GM12875 (cell line): Measurements from ENCODE around the gene EIF2D.
A peak's percentile ranks its signal among the peaks of the same experiment; 100 is the strongest.

Experiments
- H3K4me3 ChIP-seq: one replicate; pipeline ENCODE4 v1.5.1; 2011; ENCODE audit warnings: low read depth, low read length, control low read depth
- CTCF ChIP-seq: IDR thresholded peaks from 2 replicates; pipeline ENCODE4 v1.5.1; 2011; ENCODE audit warnings: low read depth, mild to moderate bottlenecking, control low read depth, inconsistent platforms, low read length, moderate library complexity, borderline replicate concordance; ENCODE audit not compliant: insufficient read depth

Gene EIF2D

DNA sequence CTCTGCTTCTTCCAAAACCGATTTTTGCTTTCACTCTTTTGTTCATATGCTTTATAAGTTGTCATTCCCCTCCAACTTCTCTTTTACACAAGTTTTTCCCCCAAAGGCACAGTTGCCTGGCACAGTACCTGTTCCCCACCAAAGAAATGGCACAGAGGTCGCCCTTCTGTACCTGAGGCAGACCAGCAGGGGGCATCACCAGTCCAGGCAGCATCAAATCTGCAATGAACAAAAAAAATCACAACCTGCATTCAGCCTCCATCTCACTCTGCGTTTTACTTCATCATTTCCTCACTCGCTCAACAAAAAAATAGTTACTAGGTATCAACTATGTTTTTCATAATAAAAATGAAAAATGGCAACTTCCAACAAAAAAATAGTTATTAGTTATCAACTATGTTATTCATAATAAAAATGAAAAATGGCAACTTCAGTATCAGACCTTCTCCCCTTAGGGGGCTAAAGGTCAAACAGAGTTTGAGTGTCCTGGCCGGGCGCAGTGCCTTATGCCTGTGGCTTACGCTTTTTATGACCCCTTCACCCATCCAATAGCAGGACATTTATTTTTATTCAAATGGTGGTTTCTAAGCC lies 4.1 kb downstream of the EIF2D start:
- no peak overlapping the region for H3K4me3 ChIP-seq
- TF ChIP-seq CTCF, result peak; percentile 77

DNA sequence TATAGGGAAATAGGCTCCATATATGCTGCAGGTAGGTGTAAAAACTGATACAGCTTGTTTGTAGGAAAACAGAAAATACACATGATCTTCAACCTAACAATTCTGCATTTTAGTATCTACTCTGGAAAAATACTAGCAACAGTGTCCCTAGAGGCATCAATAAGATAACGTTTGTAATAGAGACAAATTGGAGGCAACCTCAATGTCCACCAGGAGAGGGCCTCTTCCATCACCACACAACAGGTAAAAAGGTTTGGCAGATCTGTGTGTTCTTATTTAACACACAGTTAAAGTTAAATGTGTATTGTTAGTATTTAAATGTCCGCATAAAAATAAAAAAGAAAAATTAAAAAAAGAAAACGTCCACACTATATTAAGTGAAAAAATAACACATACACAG lies 5.4 kb downstream of the EIF2D start:
- TF ChIP-seq CTCF, result peak; percentile 48
- no peak overlapping the region for H3K4me3 ChIP-seq

- no peak for TF ChIP-seq CTCF
- H3K4me3 ChIP-seq, result no peak overlapping the region
Observed at GRCh38 chr1:206604861-206605260, 7.4 kb downstream of the EIF2D start.

DNA sequence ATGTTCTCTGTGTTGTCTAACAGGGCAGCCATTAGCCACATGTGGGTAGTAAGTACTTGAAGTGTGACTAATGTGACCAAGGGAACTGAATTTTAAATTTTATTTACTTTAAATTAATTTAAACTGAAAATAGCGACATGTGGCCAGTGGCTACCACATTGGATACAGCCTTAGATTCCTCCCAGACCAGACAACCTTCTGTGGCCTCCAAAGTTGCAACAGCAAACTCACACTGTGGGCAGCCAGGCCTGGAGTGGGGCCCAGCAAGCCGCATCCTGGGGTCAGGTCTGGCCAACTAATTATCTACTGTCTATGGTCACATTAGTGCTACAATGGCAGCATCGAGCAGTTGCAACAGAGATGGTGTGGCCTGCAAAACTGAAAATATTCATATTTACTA lies 11.7 kb downstream of the EIF2D start:
- H3K4me3 ChIP-seq, result no peak overlapping the region
- no peak for TF ChIP-seq CTCF

- no peak for TF ChIP-seq CTCF
- H3K4me3 ChIP-seq, result no peak overlapping the region
Observed at GRCh38 chr1:206596319-206596666, 16.0 kb downstream of the EIF2D start.

DNA sequence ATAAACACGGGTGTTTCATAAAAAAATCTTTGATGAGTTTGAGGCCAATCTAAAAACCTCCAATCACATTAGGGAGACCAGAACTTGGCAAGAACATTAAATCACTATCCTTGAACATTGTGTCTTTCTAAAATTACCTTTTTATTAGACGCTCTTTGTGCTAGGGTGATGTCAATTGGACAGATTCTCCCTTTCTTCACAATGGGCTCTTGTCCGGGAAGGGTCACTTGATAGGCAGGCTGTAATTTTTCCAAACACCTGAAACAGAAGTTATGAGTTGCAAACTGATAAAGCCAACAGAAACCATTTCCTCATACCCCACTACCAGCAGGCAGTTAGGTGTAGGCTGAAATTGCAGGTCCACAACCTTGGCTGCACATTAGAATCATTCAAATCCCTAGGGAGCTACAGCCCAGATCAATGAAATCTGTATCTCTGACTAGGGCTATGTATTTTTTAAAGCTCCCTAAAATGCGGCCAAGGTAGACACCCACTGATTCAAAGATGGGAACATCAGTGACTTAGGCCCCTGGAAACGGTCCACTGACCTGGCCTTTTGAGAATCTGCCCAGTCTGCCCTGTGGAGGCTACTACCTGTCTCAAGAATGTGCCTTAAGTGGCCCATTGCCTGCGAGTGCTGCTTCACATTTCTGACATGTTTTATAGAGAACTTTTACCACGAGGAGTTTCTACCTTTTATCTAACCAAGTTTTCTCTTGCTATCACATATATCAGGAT lies 16.5 kb downstream of the EIF2D start:
- H3K4me3 ChIP-seq, result no peak overlapping the region
- TF ChIP-seq CTCF, result no peak

DNA sequence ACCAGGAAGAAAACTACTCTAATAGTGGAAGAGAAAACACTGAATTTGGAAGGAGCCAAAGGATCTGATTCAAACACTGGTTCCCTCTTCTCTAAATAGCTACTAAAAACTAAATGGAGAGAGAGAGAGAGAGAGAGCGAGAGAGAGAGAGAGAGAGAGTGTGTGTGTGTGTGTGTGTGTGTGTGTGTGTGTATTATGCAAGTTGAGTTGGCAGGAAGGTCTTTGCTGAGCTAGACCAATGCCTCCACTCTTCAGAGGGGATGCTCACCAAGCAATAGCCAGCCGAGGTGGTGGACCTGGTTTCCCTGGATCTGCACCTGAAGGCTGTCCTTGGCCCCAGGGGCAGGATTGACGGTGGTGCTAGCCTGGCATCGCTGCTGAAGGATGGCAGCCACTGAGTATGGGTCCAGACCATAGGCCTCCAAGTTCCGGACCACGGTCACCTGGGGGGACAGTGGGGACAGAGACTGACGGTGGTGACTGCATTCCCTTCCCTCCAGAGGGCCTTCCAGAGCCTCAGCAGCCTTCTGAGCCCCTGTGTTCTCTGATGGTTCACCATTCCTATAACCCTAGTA lies 18.8 kb downstream of the EIF2D start:
- no peak for TF ChIP-seq CTCF
- H3K4me3 ChIP-seq, result no peak overlapping the region
